Thyroid gland (tissue), 4 donors: ENCODE results near the gene GPC6. TPM values are rescaled to one million over a fixed set of nuclear protein-coding genes. Genes with fewer than 3 reads are reported as not detected.

Source experiments
- DNase-seq, 2 donors: peaks; one replicate each; pipeline ENCODE4 v3.0.0-alpha.2; 2019
- H3K27ac ChIP-seq, 3 donors: fragments of 200-600 bp; sonication (generic); 1 replicate in 2 of 3; 2 replicates in 1 of 3; pipeline ENCODE4 v1.5.1; 2016 to 2019; ENCODE audit warnings: mild to moderate bottlenecking in 1 of 3, moderate library complexity in 1 of 3
- H3K27me3 ChIP-seq: fragments of 200-600 bp; sonication (generic); one replicate; pipeline ENCODE4 v1.5.1; 2019
- H3K36me3 ChIP-seq, 2 donors: fragments of 200-600 bp; sonication (generic); one replicate each; pipeline ENCODE4 v1.5.1; 2016 to 2019
- H3K4me1 ChIP-seq, 2 donors: fragments of 200-600 bp; sonication (generic); one replicate each; pipeline ENCODE4 v1.5.1; 2017 to 2019
- H3K4me3 ChIP-seq, 3 donors: fragments of 200-600 bp; sonication (generic); replicated peaks in 1 of 3; 1 replicate in 2 of 3; 2 replicates in 1 of 3; pipeline ENCODE4 v1.5.1; 2016; ENCODE audit warnings: mild to moderate bottlenecking in 1 of 3
- H3K9me3 ChIP-seq: fragments of 200-600 bp; sonication (generic); one replicate; pipeline ENCODE4 v1.5.1; 2017
- CTCF ChIP-seq, 6 experiments: fragments of 200-600 bp in 3 of 6; fragments of 450-650 bp in 3 of 6; sonication (generic) in 3 of 6; IDR thresholded peaks; one replicate each; pipeline ENCODE4 v1.5.1; 2016 to 2019; ENCODE audit warnings: antibody characterized with exemption in 6 of 6, mild to moderate bottlenecking in 2 of 6, inconsistent platforms in 1 of 6, moderate library complexity in 1 of 6
- POLR2A ChIP-seq, 2 donors: fragments of 450-650 bp; IDR thresholded peaks; one replicate each; pipeline ENCODE4 v1.6.1; 2017; ENCODE audit warnings: antibody characterized with exemption in 2 of 2, mild to moderate bottlenecking in 2 of 2, moderate library complexity in 1 of 2
- WGBS, 2 donors: methylation state at CpG; one replicate each; pipeline ENCODE4 v1.1.5; 2017; 5-methylcytosine and 5-hydroxymethylcytosine counted together
- intact Hi-C: fragments of 100-400 bp; cut with DNase I; formaldehyde crosslinking; loops from one replicate; pipeline ENCODE4 v1.15.1; 2023
- total RNA-seq, 4 donors: library from RNA; depleted of rRNA; stranded (reverse); fragments of >200 nt; gene quantifications; one replicate each; pipeline ENCODE4 v1.2.3, GENCODE V29; 2016

GPC6 gene
- total RNA-seq, 4 donors from 2014 or later = 2.8 to 13.4 (median 7.5) TPM

- WGBS, 2 donors = 92 to 94% methylated on average over 3 of the region's 3 CpGs
- no peaks in the 10 kb centered on the region for H3K36me3 ChIP-seq
- no peaks in the 10 kb centered on the region for H3K4me1 ChIP-seq
- no peaks in the 10 kb centered on the region for H3K9me3 ChIP-seq
- intact Hi-C loops = no loop called here
- no peak overlapping the region for H3K27ac ChIP-seq
- no peak overlapping the region for H3K4me3 ChIP-seq
- no peak for DNase-seq
- H3K27me3 ChIP-seq = no peaks in the 10 kb centered on the region
- no peak for TF ChIP-seq POLR2A (IDR thresholded peaks at IDR 0.05)
- TF ChIP-seq CTCF (IDR thresholded peaks at IDR 0.05) = no peak
Measured at GRCh38 chr13:94217370-94217769, 990.8 kb downstream of the GPC6 start.

GRCh38 chr13:94218537-94218936, 991.9 kb downstream of the GPC6 start:
- 90 to 91% methylated on average over 2 of the region's 2 CpGs for WGBS, 2 donors
- no peak for DNase-seq
- no peaks in the 10 kb centered on the region for H3K9me3 ChIP-seq
- no peak overlapping the region for H3K4me3 ChIP-seq
- no peaks in the 10 kb centered on the region for H3K27me3 ChIP-seq
- intact Hi-C loops = no loop called here
- no peak overlapping the region for H3K27ac ChIP-seq
- H3K4me1 ChIP-seq = no peaks in the 10 kb centered on the region
- H3K36me3 ChIP-seq = no peaks in the 10 kb centered on the region
- TF ChIP-seq CTCF (IDR thresholded peaks at IDR 0.05) (no peak), POLR2A (IDR thresholded peaks at IDR 0.05) (no peak)

- TF ChIP-seq CTCF (IDR thresholded peaks at IDR 0.05) = no peak
- no peak for TF ChIP-seq POLR2A (IDR thresholded peaks at IDR 0.05)
- H3K9me3 ChIP-seq = no peaks in the 10 kb centered on the region
- no peaks in the 10 kb centered on the region for H3K36me3 ChIP-seq
- intact Hi-C loops = no loop called here
- no peak for DNase-seq
- no peaks in the 10 kb centered on the region for H3K27me3 ChIP-seq
- H3K4me3 ChIP-seq = no peak overlapping the region
- 88 to 92% methylated on average over 3 of the region's 3 CpGs for WGBS, 2 donors
- no peaks in the 10 kb centered on the region for H3K4me1 ChIP-seq
- H3K27ac ChIP-seq = no peak overlapping the region
Measured at GRCh38 chr13:94218951-94219350, 992.3 kb downstream of the GPC6 start.

- intact Hi-C loops = no loop called here
- WGBS, 2 donors = 79 to 95% methylated on average over 3 of the region's 3 CpGs
Measured at GRCh38 chr13:94224670-94225069, 998.1 kb downstream of the GPC6 start.

More at GRCh38 chr13:94224670-94225069, 998.1 kb downstream of the GPC6 start:
- TF ChIP-seq POLR2A (IDR thresholded peaks at IDR 0.05) (no peak), CTCF (IDR thresholded peaks at IDR 0.05) (no peak)
- no peak overlapping the region for H3K27ac ChIP-seq
- no peaks in the 10 kb centered on the region for H3K9me3 ChIP-seq
- no peaks in the 10 kb centered on the region for H3K36me3 ChIP-seq
- no peak for DNase-seq
- H3K4me1 ChIP-seq = no peaks in the 10 kb centered on the region
- H3K4me3 ChIP-seq = no peak overlapping the region
- H3K27me3 ChIP-seq = no peaks in the 10 kb centered on the region
